Esophagus muscularis mucosa (tissue), 4 donors: ENCODE data around the gene C8B. TPM values are rescaled to one million over a fixed set of nuclear protein-coding genes. Genes with fewer than 3 reads are reported as not detected.

Experiments
- DNase-seq: peaks from one replicate; pipeline ENCODE4 v3.0.0-alpha.2; 2017; ENCODE audit errors: extremely low spot score
- H3K27ac ChIP-seq, 4 donors: fragments of 200-600 bp; sonication (generic); replicated peaks in 1 of 4; 1 replicate in 3 of 4; 2 replicates in 1 of 4; pipeline ENCODE4 v1.5.1; 2016 to 2019; ENCODE audit warnings: mild to moderate bottlenecking in 1 of 4
- H3K27me3 ChIP-seq, 4 donors: fragments of 200-600 bp; sonication (generic); one replicate each; pipeline versions ENCODE4 v1.5.1 to v1.6.0; 2016 to 2019
- H3K36me3 ChIP-seq, 4 donors: fragments of 200-600 bp; sonication (generic); one replicate each; pipeline ENCODE4 v1.5.1; 2016 to 2019
- H3K4me1 ChIP-seq, 4 donors: fragments of 200-600 bp; sonication (generic); one replicate each; pipeline ENCODE4 v1.5.1; 2016 to 2019
- H3K4me3 ChIP-seq, 4 donors: fragments of 200-600 bp; sonication (generic); 1 replicate in 2 of 4; 2 replicates in 2 of 4; pipeline ENCODE4 v1.5.1; 2016 to 2019; ENCODE audit warnings: mild to moderate bottlenecking in 4 of 4, moderate library complexity in 1 of 4
- H3K9me3 ChIP-seq, 4 donors: fragments of 200-600 bp; sonication (generic); 1 replicate in 3 of 4; 2 replicates in 1 of 4; pipeline ENCODE4 v1.5.1; 2016 to 2019
- EP300 ChIP-seq: sonication (generic); formaldehyde crosslinking; IDR thresholded peaks from one replicate; pipeline ENCODE4 v1.6.1; 2017; ENCODE audit warnings: antibody characterized with exemption
- POLR2A ChIP-seq: fragments of 450-650 bp; IDR thresholded peaks from one replicate; pipeline ENCODE4 v1.6.1; 2017; ENCODE audit warnings: antibody characterized with exemption, moderate library complexity, mild to moderate bottlenecking, low read depth
- POLR2AphosphoS5 ChIP-seq, 2 donors: sonication (generic); formaldehyde crosslinking; IDR thresholded peaks; one replicate each; pipeline ENCODE4 v1.6.1; 2017; ENCODE audit warnings: antibody characterized with exemption in 2 of 2
- WGBS: methylation state at CpG from one replicate; pipeline ENCODE4 v1.1.5; 2018; 5-methylcytosine and 5-hydroxymethylcytosine counted together
- intact Hi-C: fragments of 100-400 bp; cut with DNase I; formaldehyde crosslinking; loops from one replicate; pipeline ENCODE4 v1.15.1; 2023
- total RNA-seq, 4 donors: library from RNA; depleted of rRNA; stranded (reverse); fragments of >200 nt; gene quantifications; one replicate each; pipeline versions ENCODE4 v1.1.0 to v1.2.1, GENCODE V29; 2016
- TF ChIP-seq, protein P1 (sequence below), 3 experiments: fragments of 200-600 bp in 2 of 3; fragments of 450-650 bp in 1 of 3; sonication (generic) in 2 of 3; IDR thresholded peaks; one replicate each; pipeline ENCODE4 v1.5.1; 2017 to 2019; ENCODE audit warnings: antibody characterized with exemption in 3 of 3, mild to moderate bottlenecking in 2 of 3, moderate library complexity in 1 of 3

C8B gene
- total RNA-seq, 4 donors from 2014 or later, result not detected

DNA sequence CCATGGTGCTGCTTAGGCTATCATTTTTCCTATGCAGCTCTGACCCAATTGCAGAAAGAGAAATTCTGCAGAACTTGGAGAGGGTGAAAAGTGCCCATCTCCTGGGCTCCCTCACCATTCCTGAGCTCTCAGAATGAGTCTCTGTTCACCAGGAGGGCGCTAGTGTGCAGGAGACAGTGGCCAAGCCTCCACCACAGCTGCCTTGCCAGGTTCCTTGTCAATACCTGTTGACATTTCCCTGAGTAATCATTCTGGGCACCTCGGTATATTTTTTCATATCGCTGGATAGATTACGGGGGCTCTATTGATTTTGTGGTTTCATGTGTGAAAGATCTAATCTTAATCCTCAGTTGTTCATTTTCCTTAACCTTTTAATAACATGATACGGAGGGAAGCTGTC, 13.0 kb upstream of the C8B start:
- H3K9me3 ChIP-seq, result no peaks in the 10 kb centered on the region
- H3K4me1 ChIP-seq, result no peaks in the 10 kb centered on the region
- H3K27ac ChIP-seq, result no peak overlapping the region
- H3K36me3 ChIP-seq, result no peaks in the 10 kb centered on the region
- intact Hi-C loops, result no loop called here
- no peaks in the 10 kb centered on the region for H3K27me3 ChIP-seq
- no peak for TF ChIP-seq EP300
- TF ChIP-seq, protein P1, sequence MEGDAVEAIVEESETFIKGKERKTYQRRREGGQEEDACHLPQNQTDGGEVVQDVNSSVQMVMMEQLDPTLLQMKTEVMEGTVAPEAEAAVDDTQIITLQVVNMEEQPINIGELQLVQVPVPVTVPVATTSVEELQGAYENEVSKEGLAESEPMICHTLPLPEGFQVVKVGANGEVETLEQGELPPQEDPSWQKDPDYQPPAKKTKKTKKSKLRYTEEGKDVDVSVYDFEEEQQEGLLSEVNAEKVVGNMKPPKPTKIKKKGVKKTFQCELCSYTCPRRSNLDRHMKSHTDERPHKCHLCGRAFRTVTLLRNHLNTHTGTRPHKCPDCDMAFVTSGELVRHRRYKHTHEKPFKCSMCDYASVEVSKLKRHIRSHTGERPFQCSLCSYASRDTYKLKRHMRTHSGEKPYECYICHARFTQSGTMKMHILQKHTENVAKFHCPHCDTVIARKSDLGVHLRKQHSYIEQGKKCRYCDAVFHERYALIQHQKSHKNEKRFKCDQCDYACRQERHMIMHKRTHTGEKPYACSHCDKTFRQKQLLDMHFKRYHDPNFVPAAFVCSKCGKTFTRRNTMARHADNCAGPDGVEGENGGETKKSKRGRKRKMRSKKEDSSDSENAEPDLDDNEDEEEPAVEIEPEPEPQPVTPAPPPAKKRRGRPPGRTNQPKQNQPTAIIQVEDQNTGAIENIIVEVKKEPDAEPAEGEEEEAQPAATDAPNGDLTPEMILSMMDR (IDR thresholded peaks at IDR 0.05), result no peak
- no peak for TF ChIP-seq POLR2A
- no peak for TF ChIP-seq POLR2AphosphoS5 (IDR thresholded peaks at IDR 0.05)
- WGBS, result 87% methylated on average over 5 of the region's 5 CpGs
- no peak overlapping the region for H3K4me3 ChIP-seq
- no peak for DNase-seq

DNA sequence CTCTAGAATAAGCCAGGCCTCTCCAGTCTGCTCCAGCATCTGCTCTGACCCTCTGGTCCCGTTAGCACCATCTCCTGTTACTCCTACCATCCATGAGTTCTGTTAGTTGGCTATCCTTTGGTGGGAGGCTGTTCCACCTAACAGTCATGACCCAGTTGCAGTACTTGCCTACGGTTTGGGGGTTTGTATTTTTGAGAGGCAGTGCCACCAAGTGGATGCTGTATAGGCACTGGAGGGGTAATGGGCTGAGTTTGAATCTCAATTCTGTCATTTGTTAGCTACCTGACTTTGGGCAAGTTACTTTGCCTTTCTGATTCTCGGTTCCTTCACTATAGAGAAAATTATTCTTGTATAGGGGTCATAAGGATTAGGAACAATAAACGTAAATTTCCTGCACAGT, 12.1 kb upstream of the C8B start:
- H3K27ac ChIP-seq, result no peak overlapping the region
- TF ChIP-seq, protein P1 (IDR thresholded peaks at IDR 0.05), result no peak
- TF ChIP-seq POLR2AphosphoS5 (IDR thresholded peaks at IDR 0.05), result no peak
- intact Hi-C loops, result no loop called here

DNA sequence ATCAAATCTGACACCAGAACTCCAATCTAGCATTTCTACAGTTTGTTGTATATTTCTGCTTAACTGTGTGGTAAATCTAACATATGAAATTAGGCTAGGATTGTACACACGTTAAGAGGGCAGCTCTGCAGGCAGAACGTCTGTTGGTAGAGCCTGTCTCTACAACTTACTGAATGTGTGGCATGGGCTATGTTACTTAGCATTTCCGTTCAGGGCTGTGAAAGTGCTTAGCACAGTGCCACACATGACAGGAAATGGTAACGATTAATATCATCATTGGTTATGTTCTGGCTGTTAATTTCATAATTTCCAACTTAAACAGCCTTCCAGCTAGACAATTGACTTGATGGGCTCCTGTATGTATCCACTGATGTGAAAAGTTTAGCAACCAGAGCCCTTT, 9.6 kb upstream of the C8B start:
- intact Hi-C loops, result no loop called here
- 75% methylated on average over 4 of the region's 4 CpGs for WGBS
- no peaks in the 10 kb centered on the region for H3K4me1 ChIP-seq
- DNase-seq, result no peak
- no peak overlapping the region for H3K27ac ChIP-seq
- no peaks in the 10 kb centered on the region for H3K27me3 ChIP-seq
- H3K36me3 ChIP-seq, result no peaks in the 10 kb centered on the region
- TF ChIP-seq EP300 (no peak), POLR2A (no peak)
- no peaks in the 10 kb centered on the region for H3K9me3 ChIP-seq
- H3K4me3 ChIP-seq, result no peak overlapping the region

More for the DNA sequence above, 12.1 kb upstream of the C8B start:
- Histone ChIP-seq H3K4me3 (no peak overlapping the region), H3K36me3 (no peaks in the 10 kb centered on the region), H3K4me1 (no peaks in the 10 kb centered on the region), H3K27me3 (no peaks in the 10 kb centered on the region), H3K9me3 (no peaks in the 10 kb centered on the region)
- 71% methylated on average over 4 of the region's 4 CpGs for WGBS
- no peak for DNase-seq

DNA sequence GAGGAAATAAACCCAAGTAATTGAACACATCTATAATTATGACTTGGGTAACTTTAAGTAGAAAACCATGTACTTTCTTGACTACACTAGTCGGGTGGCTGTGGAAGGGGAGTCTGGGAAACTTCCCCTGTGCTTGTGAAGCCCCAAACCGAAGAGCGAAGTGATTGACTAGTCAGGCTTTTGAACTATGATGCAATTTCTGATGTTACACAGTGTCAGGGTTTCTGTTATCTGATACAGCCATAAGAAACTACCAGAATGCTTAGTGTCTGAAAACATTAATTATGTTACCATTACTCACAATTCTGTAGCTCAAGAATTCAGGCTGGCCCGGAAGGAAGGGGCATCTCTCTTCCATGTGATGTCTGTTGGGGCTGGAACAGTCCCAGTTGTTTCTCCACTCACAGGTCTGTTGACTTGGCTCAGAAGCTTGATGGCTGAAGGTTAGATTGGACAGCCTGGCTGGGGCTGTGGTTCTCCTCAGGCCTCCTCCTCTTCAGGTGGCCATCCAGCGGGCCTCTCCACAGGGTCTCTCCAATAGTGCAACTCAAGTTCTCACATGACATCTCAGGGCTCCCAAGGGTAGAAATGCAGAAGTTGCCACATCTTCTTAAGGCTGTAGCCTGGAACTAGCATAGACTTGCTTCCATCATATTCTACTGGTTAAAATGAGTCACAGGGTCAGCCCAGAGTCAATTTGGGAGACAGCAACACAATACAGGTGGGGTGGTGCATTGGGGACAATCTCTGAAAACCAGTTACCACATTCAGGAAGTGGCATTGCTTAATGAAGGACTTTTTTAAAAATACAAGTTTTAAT, 8.3 kb upstream of the C8B start:
- H3K27ac ChIP-seq, result no peak overlapping the region
- no peaks in the 10 kb centered on the region for H3K9me3 ChIP-seq
- 75% methylated on average over 4 of the region's 5 CpGs for WGBS
- no peak overlapping the region for H3K4me3 ChIP-seq
- no peaks in the 10 kb centered on the region for H3K27me3 ChIP-seq
- TF ChIP-seq, protein P1 (IDR thresholded peaks at IDR 0.05), result no peak
- no peak for TF ChIP-seq EP300
- TF ChIP-seq POLR2AphosphoS5 (IDR thresholded peaks at IDR 0.05), result no peak
- no peak for TF ChIP-seq POLR2A
- no peaks in the 10 kb centered on the region for H3K4me1 ChIP-seq
- intact Hi-C loops, result no loop called here
- no peaks in the 10 kb centered on the region for H3K36me3 ChIP-seq
- no peak for DNase-seq

DNA sequence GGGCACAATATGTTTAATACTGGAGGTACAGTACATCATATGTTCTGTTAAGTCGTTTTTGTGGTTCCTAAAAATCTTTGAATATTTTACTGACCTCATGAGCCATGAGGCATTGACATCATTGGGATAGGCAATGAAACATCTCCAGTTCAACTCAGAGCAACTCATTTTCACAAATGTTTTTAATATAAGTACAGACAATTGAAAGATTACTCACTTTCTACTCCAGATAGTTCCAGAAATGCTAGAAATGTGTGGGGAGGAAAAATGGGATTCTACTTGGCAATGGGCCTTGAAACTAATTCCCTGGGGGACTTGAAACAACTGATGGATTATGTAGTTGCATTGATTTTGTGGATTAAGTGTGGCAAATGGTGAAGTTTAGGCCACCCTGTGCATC, 7.2 kb upstream of the C8B start:
- no peak overlapping the region for H3K27ac ChIP-seq
- no peaks in the 10 kb centered on the region for H3K9me3 ChIP-seq
- intact Hi-C loops, result no loop called here
- no peaks in the 10 kb centered on the region for H3K27me3 ChIP-seq
- peak; percentile 77 for DNase-seq
- no peaks in the 10 kb centered on the region for H3K4me1 ChIP-seq
- no peak overlapping the region for H3K4me3 ChIP-seq
- WGBS, result 67% methylated on average over 1 of the region's 1 CpG
- H3K36me3 ChIP-seq, result no peaks in the 10 kb centered on the region
- TF ChIP-seq POLR2A (no peak), EP300 (no peak), POLR2AphosphoS5 (IDR thresholded peaks at IDR 0.05) (no peak)
- TF ChIP-seq, protein P1 (IDR thresholded peaks at IDR 0.05), result no peak
